H1 (cell line): ENCODE data around the gene LRP5. TPM values are rescaled to one million over a fixed set of nuclear protein-coding genes. Genes with fewer than 3 reads are reported as not detected.
A peak's percentile ranks its signal among the peaks of the same experiment; 100 is the strongest.

Experiments used
- CTCF ChIA-PET: fragments of 300-600 bp; sonication (Branson Sonifier 250); formaldehyde crosslinking; loops from one replicate; lab custom pipeline; 2021; ENCODE audit not compliant: partially characterized antibody; lab: Charles Lee
- POLR2A ChIA-PET: fragments of 300-600 bp; sonication (Branson Sonifier 250); formaldehyde crosslinking; loops from one replicate; lab custom pipeline; 2021; ENCODE audit warnings: inconsistent platforms; ENCODE audit not compliant: partially characterized antibody; lab: Charles Lee
- DNase-seq, 2 experiments: peaks; one replicate each; pipeline versions ENCODE4 v3.0.0 to v3.0.0-alpha.2; 2010 to 2022; ENCODE audit warnings: low spot score in 2 of 2, low read depth in 1 of 2, mixed read lengths in 1 of 2
- FAIRE-seq: peaks from 2 replicates; lab custom pipeline; 2011; peaks lifted over from hg19 to GRCh38; lab: Jason Lieb, UNC
- H2AFZ ChIP-seq: 2 replicates; pipeline ENCODE4 v1.8.1; 2012; ENCODE audit warnings: low read length, inconsistent platforms
- H2AK5ac ChIP-seq: 2 replicates; pipeline ENCODE4 v1.6.1; 2013; ENCODE audit warnings: low read depth, low read length
- H2BK120ac ChIP-seq: replicated peaks from 2 replicates; pipeline ENCODE3; 2013; ENCODE audit warnings: low read depth, low read length, inconsistent platforms
- H2BK12ac ChIP-seq: 2 replicates; pipeline ENCODE4 v1.6.1; 2013; ENCODE audit warnings: low read depth, low read length
- H2BK15ac ChIP-seq: 2 replicates; pipeline ENCODE4 v1.6.1; 2013; ENCODE audit warnings: low read length
- H2BK20ac ChIP-seq: 2 replicates; pipeline ENCODE4 v1.6.1; 2013; ENCODE audit warnings: low read length
- H2BK5ac ChIP-seq: 2 replicates; pipeline ENCODE4 v1.6.1; 2013; ENCODE audit warnings: low read depth, low read length
- H3K14ac ChIP-seq: 2 replicates; pipeline ENCODE4 v1.6.1; 2013; ENCODE audit warnings: inconsistent platforms; ENCODE audit not compliant: insufficient read length
- H3K18ac ChIP-seq: 2 replicates; pipeline ENCODE4 v1.6.1; 2013; ENCODE audit warnings: low read length; ENCODE audit errors: extremely low read depth
- H3K23ac ChIP-seq: 2 replicates; pipeline ENCODE4 v1.6.1; 2013; ENCODE audit warnings: inconsistent platforms; ENCODE audit not compliant: insufficient read length
- H3K23me2 ChIP-seq: 2 replicates; pipeline ENCODE4 v1.6.1; 2013; ENCODE audit warnings: low read depth, low read length
- H3K27ac ChIP-seq: 2 replicates; pipeline ENCODE4 v1.6.1; 2011; ENCODE audit warnings: low read depth, low read length, inconsistent platforms
- H3K27me3 ChIP-seq, 4 experiments: replicated peaks in 1 of 4; 1 replicate in 1 of 4; 2 replicates in 3 of 4; pipeline versions ENCODE4 v1.6.1 to v1.8.1; 2011 to 2013; ENCODE audit warnings: low read length in 3 of 4, mild to moderate bottlenecking in 3 of 4, inconsistent platforms in 2 of 4, mixed read lengths in 2 of 4, moderate library complexity in 1 of 4; ENCODE audit not compliant: control insufficient read depth in 3 of 4, insufficient read depth in 3 of 4; ENCODE audit errors: extremely low read depth in 1 of 4
- H3K36me3 ChIP-seq, 4 experiments: 2 replicates each; pipeline versions ENCODE4 v1.6.1 to v1.8.1; 2011 to 2013; ENCODE audit warnings: mild to moderate bottlenecking in 4 of 4, low read length in 3 of 4, moderate library complexity in 2 of 4, control low read depth in 1 of 4, inconsistent platforms in 1 of 4; ENCODE audit not compliant: insufficient read depth in 4 of 4, control insufficient read depth in 2 of 4
- H3K4ac ChIP-seq: replicated peaks from 2 replicates; pipeline ENCODE3; 2013; ENCODE audit warnings: low read length, low read depth, mixed read lengths, inconsistent platforms; ENCODE audit not compliant: insufficient read length
- H3K4me1 ChIP-seq, 4 experiments: replicated peaks in 1 of 4; 1 replicate in 1 of 4; 2 replicates in 3 of 4; pipeline versions ENCODE4 v1.6.1 to v1.8.1; 2011 to 2013; ENCODE audit warnings: low read length in 3 of 4, inconsistent platforms in 2 of 4, mixed read lengths in 1 of 4; ENCODE audit not compliant: insufficient read depth in 4 of 4, control insufficient read depth in 3 of 4
- H3K4me2 ChIP-seq, 2 experiments: 2 replicates each; pipeline versions ENCODE4 v1.6.1 to v1.8.1; 2011 to 2013; ENCODE audit warnings: low read depth in 2 of 2, low read length in 2 of 2, control low read depth in 1 of 2, inconsistent platforms in 1 of 2, mild to moderate bottlenecking in 1 of 2; ENCODE audit not compliant: insufficient read depth in 1 of 2
- H3K4me3 ChIP-seq, 4 experiments: fragments of 200-600, 300-600 bp in 1 of 4; sonication (generic), shearing (Covaris generic), sonication (Bioruptor Twin) in 1 of 4; 2 replicates each; pipeline versions ENCODE4 v1.5.1 to v1.8.1; 2011 to 2016; ENCODE audit warnings: low read length in 4 of 4, low read depth in 3 of 4, control low read depth in 2 of 4, inconsistent platforms in 2 of 4, mild to moderate bottlenecking in 2 of 4, mixed read lengths in 1 of 4, moderate library complexity in 1 of 4; ENCODE audit not compliant: insufficient read depth in 2 of 4; ENCODE audit errors: extremely low read depth in 1 of 4
- H3K56ac ChIP-seq: replicated peaks from 2 replicates; pipeline ENCODE3; 2013; ENCODE audit warnings: low read depth, mild to moderate bottlenecking, mixed read lengths, low read length, inconsistent platforms; ENCODE audit not compliant: insufficient read length
- H3K79me1 ChIP-seq: 2 replicates; pipeline ENCODE4 v1.6.1; 2013; ENCODE audit warnings: low read depth, low read length, control low read depth
- H3K79me2 ChIP-seq, 2 experiments: 2 replicates each; pipeline versions ENCODE4 v1.6.1 to v1.8.1; 2012 to 2013; ENCODE audit warnings: low read length in 2 of 2, mild to moderate bottlenecking in 2 of 2, inconsistent platforms in 1 of 2; ENCODE audit not compliant: insufficient read depth in 2 of 2, control insufficient read depth in 1 of 2
- H3K9ac ChIP-seq, 4 experiments: replicated peaks in 1 of 4; 1 replicate in 1 of 4; 2 replicates in 3 of 4; pipeline versions ENCODE4 v1.6.1 to v1.8.1; 2011 to 2013; ENCODE audit warnings: low read depth in 3 of 4, low read length in 3 of 4, control low read depth in 2 of 4, mild to moderate bottlenecking in 2 of 4, moderate library complexity in 2 of 4, inconsistent platforms in 1 of 4; ENCODE audit errors: extremely low read depth in 1 of 4
- H3K9me3 ChIP-seq, 2 experiments: 2 replicates each; pipeline versions ENCODE4 v1.6.1 to v1.8.1; 2012 to 2013; ENCODE audit warnings: mild to moderate bottlenecking in 2 of 2, moderate library complexity in 2 of 2, control low read depth in 1 of 2, inconsistent platforms in 1 of 2, low read depth in 1 of 2, low read length in 1 of 2, mixed read lengths in 1 of 2; ENCODE audit not compliant: insufficient read depth in 2 of 2
- H4K20me1 ChIP-seq, 2 experiments: replicated peaks in 1 of 2; 2 replicates each; pipeline versions ENCODE3 to v1.8.1; 2011 to 2013; ENCODE audit warnings: inconsistent platforms in 2 of 2, low read length in 2 of 2, mild to moderate bottlenecking in 1 of 2; ENCODE audit not compliant: insufficient read depth in 2 of 2, control insufficient read depth in 1 of 2
- H4K5ac ChIP-seq: 2 replicates; pipeline ENCODE4 v1.6.1; 2013; ENCODE audit warnings: low read length, low read depth, mixed read lengths, inconsistent platforms; ENCODE audit not compliant: insufficient read length
- H4K8ac ChIP-seq: 2 replicates; pipeline ENCODE4 v1.8.0; 2013; ENCODE audit warnings: mild to moderate bottlenecking, moderate library complexity, low read length, inconsistent platforms; ENCODE audit not compliant: insufficient read depth; ENCODE audit errors: extremely low read depth
- H4K91ac ChIP-seq: replicated peaks from 2 replicates; pipeline ENCODE3; 2013; ENCODE audit warnings: low read length, mixed read lengths, inconsistent platforms; ENCODE audit not compliant: insufficient read length
- NRF1 ChIP-seq: IDR thresholded peaks from 2 replicates; pipeline ENCODE4 v1.6.1; 2011; ENCODE audit warnings: mild to moderate bottlenecking, low read depth, low read length, improper control_type of control experiment
- RXRA ChIP-seq: IDR thresholded peaks from 2 replicates; pipeline ENCODE4 v1.6.1; 2011; ENCODE audit warnings: low read depth, mild to moderate bottlenecking, low read length, moderate library complexity; ENCODE audit not compliant: insufficient read depth
- SAP30 ChIP-seq: fragments of 300-600 bp; sonication (generic); IDR thresholded peaks from 2 replicates; pipeline ENCODE4 v1.7.1; 2012; ENCODE audit warnings: low read length, moderate library complexity, mild to moderate bottlenecking, inconsistent platforms; ENCODE audit not compliant: insufficient read depth, insufficient replicate concordance
- ZNF274 ChIP-seq: IDR thresholded peaks from 2 replicates; pipeline ENCODE4 v1.7.0; 2012; ENCODE audit warnings: low read length, borderline replicate concordance; ENCODE audit errors: extremely low read depth
- WGBS, 2 experiments: shearing (Covaris generic) in 1 of 2; methylation state at CpG; one replicate each; pipeline versions ENCODE4 v1.1.6 to v1.1.7; 2013 to 2015; ENCODE audit warnings: low lambda C conversion rate in 2 of 2, mixed read lengths in 2 of 2, inconsistent platforms in 1 of 2, low coverage in 1 of 2, missing lambda C conversion rate in 1 of 2; ENCODE audit not compliant: insufficient replicate concordance in 2 of 2, insufficient coverage in 1 of 2, insufficient read length in 1 of 2; ENCODE audit errors: extremely low coverage in 1 of 2, missing lambda C conversion rate in 1 of 2; 5-methylcytosine and 5-hydroxymethylcytosine counted together
- polyA plus RNA-seq, 7 experiments: library from polyadenylated mRNA; depleted of rRNA in 3 of 7; stranded (reverse) in 5 of 7; unstranded in 2 of 7; fragments of >200 nt in 5 of 7; fragments of 200-250 nt in 2 of 7; gene quantifications; 1 replicate in 5 of 7; 2 replicates in 1 of 7; 4 replicates in 1 of 7; pipeline versions ENCODE4 v1.2.1 to v1.2.3, GENCODE V29; 2011 to 2013; ENCODE audit warnings: missing spikeins in 2 of 7, mixed read lengths in 2 of 7
- total RNA-seq: library from RNA; stranded (reverse); fragmentation: NEBNext Ultra II Directional; extraction: Animal tissue kit (Norgen Biotek cat#: 25700); gene quantifications from 2 replicates; pipeline ENCODE4 v1.2.1, GENCODE V29; 2021
- TF ChIP-seq, protein P1 (sequence below): IDR thresholded peaks from 2 replicates; pipeline ENCODE4 v1.6.1; 2012; ENCODE audit warnings: inconsistent platforms
- TF ChIP-seq, protein P2 (sequence below): IDR thresholded peaks from 2 replicates; pipeline ENCODE4 v1.6.1; 2011; ENCODE audit warnings: low read depth, mild to moderate bottlenecking, low read length; ENCODE audit not compliant: insufficient read depth

The LRP5 gene
- total and polyA plus RNA-seq, 2 of the 8 experiments (the other 6 are each of a cell fraction or from before 2014, with no cell fraction given): 19.0 to 38.9 TPM

DNA sequence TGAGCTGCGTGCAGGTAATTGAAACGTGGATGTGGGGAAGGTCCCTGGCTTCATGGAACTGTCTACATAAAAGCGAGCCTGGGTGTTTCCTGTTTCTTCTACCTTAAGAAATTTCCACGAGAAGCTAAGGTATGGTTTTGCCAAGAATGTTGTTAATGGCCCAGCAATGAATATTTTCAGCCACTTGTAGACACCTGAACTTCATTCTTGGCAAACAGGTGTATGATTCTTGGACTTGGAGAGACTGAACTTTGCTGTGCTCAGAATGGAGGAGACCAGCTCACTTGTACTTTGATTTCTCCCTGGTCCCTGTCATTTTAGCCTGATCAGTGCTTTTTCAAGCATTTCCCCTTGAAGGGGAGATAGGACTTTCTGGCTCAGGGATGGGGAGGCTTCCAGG, 20.8 kb downstream of the LRP5 start:
- no peaks in the 10 kb centered on the region for H3K36me3 ChIP-seq
- H3K18ac ChIP-seq: no peak overlapping the region
- no peak overlapping the region for H2AK5ac ChIP-seq
- H4K20me1 ChIP-seq: no peaks in the 10 kb centered on the region
- no peak overlapping the region for H4K91ac ChIP-seq
- H3K9ac ChIP-seq: no peak overlapping the region
- H3K23me2 ChIP-seq: no peaks in the 10 kb centered on the region
- H4K5ac ChIP-seq: no peak overlapping the region
- H4K8ac ChIP-seq: no peak overlapping the region; the same call in 1 of the 2 replicates
- H3K4me3 ChIP-seq: no peak overlapping the region
- no peak overlapping the region for H2BK12ac ChIP-seq
- H3K79me2 ChIP-seq: peaks cover 4 to 56% of the 10 kb centered on the region in 2 experiments; a peak in 3 of 4 replicates
- no peak overlapping the region for H2BK5ac ChIP-seq
- FAIRE-seq (no peak), DNase-seq (no peak)
- ChIA-PET POLR2A (interaction anchor here (1.2 kb wide), 1 partner anchor 18 kb away, joined by 3 read pairs; no protein-coding TSS in a partner anchor), CTCF (interaction anchor here (1.0 to 2.2 kb wide), 6 partner anchors 26 to 124 kb away, joined by 3 to 9 read pairs (median 4); no protein-coding TSS in a partner anchor)
- no peak overlapping the region for H3K4ac ChIP-seq
- H3K4me2 ChIP-seq: no peak overlapping the region
- 91% methylated on average over 4 of the region's 4 CpGs; no CpG with 5 or more reads in 1 of the 2 experiments for WGBS, 2 experiments
- H2BK20ac ChIP-seq: no peak overlapping the region
- peaks cover 14% of the 10 kb centered on the region for H3K79me1 ChIP-seq
- H2BK120ac ChIP-seq: no peak overlapping the region
- H3K4me1 ChIP-seq: peaks cover 22 to 42% (median 30%) of the 10 kb centered on the region in 4 experiments
- H2BK15ac ChIP-seq: no peak overlapping the region
- H3K27me3 ChIP-seq: no peaks in the 10 kb centered on the region
- H2AFZ ChIP-seq: no peak overlapping the region
- no peaks in the 10 kb centered on the region for H3K9me3 ChIP-seq
- H3K23ac ChIP-seq: no peak overlapping the region
- H3K14ac ChIP-seq: no peak overlapping the region
- no peak overlapping the region for H3K27ac ChIP-seq
- peak overlapping the region; percentile 26 for H3K56ac ChIP-seq
- TF ChIP-seq NRF1: no peak
- no peak for TF ChIP-seq ZNF274
- no peak for TF ChIP-seq RXRA
- TF ChIP-seq, protein P1, sequence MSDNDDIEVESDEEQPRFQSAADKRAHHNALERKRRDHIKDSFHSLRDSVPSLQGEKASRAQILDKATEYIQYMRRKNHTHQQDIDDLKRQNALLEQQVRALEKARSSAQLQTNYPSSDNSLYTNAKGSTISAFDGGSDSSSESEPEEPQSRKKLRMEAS: no peak
- TF ChIP-seq SAP30: no peak
- TF ChIP-seq, protein P2, sequence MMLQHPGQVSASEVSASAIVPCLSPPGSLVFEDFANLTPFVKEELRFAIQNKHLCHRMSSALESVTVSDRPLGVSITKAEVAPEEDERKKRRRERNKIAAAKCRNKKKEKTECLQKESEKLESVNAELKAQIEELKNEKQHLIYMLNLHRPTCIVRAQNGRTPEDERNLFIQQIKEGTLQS: no peak
